ENCODE measurements around the gene AHDC1. TPM values are rescaled to one million over a fixed set of nuclear protein-coding genes. Genes with fewer than 3 reads are reported as not detected.

Gene AHDC1
- total and polyA plus RNA-seq, 2 donors (not counting 3 experiments of a cell fraction or from before 2014, with no cell fraction given) = 7.0 to 32.1 TPM

GRCh38 chr1:27492796-27493195, 111.1 kb downstream of the AHDC1 start:
- H3K4me1 ChIP-seq (ENCODE audit: control insufficient read depth, extremely low read depth, insufficient read depth, low read length) = peaks cover 12% of the 10 kb centered on the region
- no peak overlapping the region for H2AFZ ChIP-seq (ENCODE audit: low read depth, low read length)
- H3K9me3 ChIP-seq (replicated peaks; ENCODE audit: control insufficient read depth, insufficient read depth, low read length) = no peaks in the 10 kb centered on the region
- DNase-seq (ENCODE audit: low read depth, low spot score) = no peak
- H3K4me2 ChIP-seq (ENCODE audit: insufficient read depth, low read length) = no peak overlapping the region
- dilution Hi-C loops (cut with MboI; ENCODE audit: extremely low pct_ligation_motif_present, low sequenced_read_pairs) = no loop called here
- H3K9me1 ChIP-seq (replicated peaks; ENCODE audit: control insufficient read depth, extremely low read depth, insufficient read depth, low read length) = no peaks in the 10 kb centered on the region
- H3K36me3 ChIP-seq (ENCODE audit: control insufficient read depth in 2 of 2, extremely low read depth in 1 of 2, insufficient read depth in 2 of 2, low read length in 2 of 2) = no peaks in the 10 kb centered on the region
- POLR2A ChIA-PET = no interaction called here
- no peak for FAIRE-seq
- BruUV-seq (replicated peaks) = no TSS peak
- no peak overlapping the region for H3K4me3 ChIP-seq (replicated peaks in 1 of 3; ENCODE audit: insufficient read depth in 1 of 3, low read depth in 1 of 3, low read length in 3 of 3)
- TF ChIP-seq CTCF (IDR thresholded peaks at IDR 0.05; ENCODE audit: extremely low read depth in 1 of 2, insufficient read depth in 1 of 2, low read depth in 1 of 2, low read length in 2 of 2) (no peak), JUN (IDR thresholded peaks at IDR 0.05; ENCODE audit: borderline replicate concordance, insufficient read depth, insufficient read length, low read depth) (no peak), POLR2A (IDR thresholded peaks at IDR 0.05; ENCODE audit: low read depth, low read length) (no peak), MYC (IDR thresholded peaks at IDR 0.05; ENCODE audit: low read depth, low read length) (no peak), MAX (IDR thresholded peaks at IDR 0.05; ENCODE audit: insufficient read depth, insufficient read length) (no peak), EZH2 (IDR thresholded peaks at IDR 0.05; ENCODE audit: borderline replicate concordance, low read depth, low read length, severe bottlenecking) (no peak), FOS (IDR thresholded peaks at IDR 0.05; ENCODE audit: borderline replicate concordance, insufficient read depth, low read length) (no peak), GATA2 (IDR thresholded peaks at IDR 0.05; ENCODE audit: insufficient read depth, insufficient read length, low read depth, low read length) (no peak), POLR2AphosphoS5 (IDR thresholded peaks at IDR 0.05; ENCODE audit: insufficient read depth, low read depth, low read length) (no peak)
- intact Hi-C loops (cut with micrococcal nuclease) = no loop called here
- CTCF ChIA-PET = interaction anchor here (0.9 kb wide), 1 partner anchor 76 kb away, joined by 6 read pairs; no protein-coding TSS in a partner anchor
- H3K27me3 ChIP-seq (ENCODE audit: control insufficient read depth in 2 of 2, insufficient read depth in 2 of 2, low read length in 2 of 2) = no peaks in the 10 kb centered on the region
- peaks cover 21% of the 10 kb centered on the region for H3K79me2 ChIP-seq (ENCODE audit: control insufficient read depth, insufficient read depth, low read length)
- H4K20me1 ChIP-seq (replicated peaks; ENCODE audit: control insufficient read depth, extremely low read depth, insufficient read depth, low read length) = no peaks in the 10 kb centered on the region
- no peak overlapping the region for H3K27ac ChIP-seq (ENCODE audit: insufficient read depth, low read depth, low read length)
- H3K9ac ChIP-seq (replicated peaks; ENCODE audit: extremely low read depth, insufficient read depth, low read length) = no peak overlapping the region
